Measurements from ENCODE around the gene BASP1. TPM values are rescaled to one million over a fixed set of nuclear protein-coding genes. Genes with fewer than 3 reads are reported as not detected.

Gene BASP1
- total and polyA plus RNA-seq, 7 experiments from 2014 or later = 0.23 to 9.6 (median 1.2) TPM; not detected in 1

DNA sequence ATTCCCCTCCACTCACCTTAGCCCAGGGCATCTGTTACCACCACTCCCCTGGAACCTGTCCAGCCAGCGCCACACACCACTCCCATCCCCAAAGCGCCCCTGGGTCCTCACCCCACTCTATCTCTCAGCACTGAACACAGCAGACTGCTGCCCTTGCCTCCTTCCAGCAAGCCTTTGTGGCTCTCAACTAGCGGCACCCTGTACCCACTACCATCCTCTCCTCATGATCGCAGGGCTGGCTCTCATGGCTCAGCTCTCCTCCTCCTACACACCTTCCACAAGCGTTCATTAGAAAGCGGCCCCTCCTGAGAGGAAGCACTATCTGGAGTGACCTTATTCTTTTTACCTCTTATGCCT, 13.3 kb upstream of the BASP1 start:
- CTCF ChIA-PET = interaction anchor here (0.8 kb wide), 1 partner anchor 666 kb away, joined by 3 read pairs; no protein-coding TSS in a partner anchor

DNA sequence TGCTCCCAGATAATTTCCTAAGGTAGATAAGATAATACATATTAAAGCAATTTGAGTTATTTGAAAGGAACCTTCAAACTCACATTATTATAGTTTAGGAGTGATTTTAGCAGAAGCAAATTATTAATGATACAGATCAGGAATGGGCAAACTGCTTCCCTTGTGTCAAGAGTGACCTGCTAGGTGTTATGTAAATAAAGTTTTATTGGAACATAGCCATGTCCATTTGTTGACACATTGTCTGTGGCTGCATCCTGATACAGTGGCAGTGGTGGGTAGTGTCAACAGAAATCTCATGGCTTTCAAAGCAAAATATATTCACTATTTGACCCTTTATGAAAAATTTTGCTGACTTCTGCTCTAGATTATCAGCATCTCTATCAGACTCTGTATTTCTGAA, 11.4 kb upstream of the BASP1 start:
- H3K9me3 ChIP-seq (ENCODE audit: control insufficient read depth in 2 of 3, low read length in 3 of 3) = no peaks in the 10 kb centered on the region
- CTCF ChIA-PET = no interaction called here
- POLR2A ChIA-PET = no interaction called here
- DNase-seq = no peak
- no peak overlapping the region for H3K4me3 ChIP-seq (ENCODE audit: low read length)
- no peak overlapping the region for H3K27ac ChIP-seq (ENCODE audit: low read depth, low read length)
- Mint-ChIP-seq H3K27ac (no peak overlapping the region), H3K4me3 (no peak overlapping the region), H3K9me3 (peaks cover 0 to 2% (median 0%) of the 10 kb centered on the region in 11 donors), H3K36me3 (no peaks in the 10 kb centered on the region), H3K27me3 (peaks cover 0 to 33% (median 17%) of the 10 kb centered on the region in 5 donors), H3K4me1 (no peaks in the 10 kb centered on the region)
- no peaks in the 10 kb centered on the region for H3K36me3 ChIP-seq (ENCODE audit: control insufficient read depth in 2 of 3, insufficient read depth in 3 of 3, low read length in 3 of 3)
- no peak for ATAC-seq
- no peaks in the 10 kb centered on the region for H3K4me1 ChIP-seq (ENCODE audit: control insufficient read depth in 2 of 2, insufficient read depth in 2 of 2, low read length in 2 of 2)
- no peaks in the 10 kb centered on the region for H3K27me3 ChIP-seq (ENCODE audit: control insufficient read depth in 2 of 2, insufficient read depth in 2 of 2, low read length in 2 of 2)
- intact Hi-C loops (cut with micrococcal nuclease) = no loop called here

More for the DNA sequence above, 13.3 kb upstream of the BASP1 start:
- Histone ChIP-seq H3K36me3 (ENCODE audit: control insufficient read depth in 2 of 3, insufficient read depth in 3 of 3, low read length in 3 of 3) (no peaks in the 10 kb centered on the region), H3K4me3 (ENCODE audit: low read length) (no peak overlapping the region), H3K4me1 (ENCODE audit: control insufficient read depth in 2 of 2, insufficient read depth in 2 of 2, low read length in 2 of 2) (no peaks in the 10 kb centered on the region), H3K27me3 (ENCODE audit: control insufficient read depth in 2 of 2, insufficient read depth in 2 of 2, low read length in 2 of 2) (no peaks in the 10 kb centered on the region), H3K27ac (ENCODE audit: low read depth, low read length) (no peak overlapping the region), H3K9me3 (ENCODE audit: control insufficient read depth in 2 of 3, low read length in 3 of 3) (no peaks in the 10 kb centered on the region)
- no peaks in the 10 kb centered on the region for H3K36me3 Mint-ChIP-seq
- ATAC-seq (no peak), DNase-seq (no peak)
- H3K4me3 Mint-ChIP-seq = no peak overlapping the region
- peaks cover 0 to 2% (median 0%) of the 10 kb centered on the region in 11 donors for H3K9me3 Mint-ChIP-seq
- intact Hi-C loops (cut with micrococcal nuclease) = no loop called here
- H3K4me1 Mint-ChIP-seq = no peaks in the 10 kb centered on the region
- H3K27ac Mint-ChIP-seq = no peak overlapping the region
- POLR2A ChIA-PET = no interaction called here
- peaks cover 0 to 31% (median 20%) of the 10 kb centered on the region in 5 donors for H3K27me3 Mint-ChIP-seq

DNA sequence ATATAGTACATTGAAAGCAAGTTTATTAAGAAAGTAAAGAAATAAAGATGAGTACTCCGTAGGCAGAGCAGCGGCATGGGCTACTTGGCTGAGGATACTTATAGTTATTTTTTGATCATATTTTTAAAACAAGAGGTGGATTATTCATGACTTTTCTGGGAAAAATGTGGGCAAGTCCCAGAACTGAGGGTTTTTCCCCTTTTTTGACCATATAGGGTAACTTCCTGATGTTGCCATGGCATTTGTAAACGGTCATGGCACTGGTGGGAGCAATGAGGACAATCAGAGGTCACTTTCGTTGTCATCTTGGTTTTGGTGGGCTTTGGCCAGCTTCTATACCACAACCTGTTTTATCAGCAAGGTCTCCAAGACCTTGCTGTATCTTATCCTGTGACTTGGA, 5.2 kb upstream of the BASP1 start:
- Mint-ChIP-seq H3K27me3 (peaks cover 10 to 36% (median 24%) of the 10 kb centered on the region in 5 donors), H3K27ac (no peak overlapping the region), H3K4me1 (peaks cover 0 to 10% (median 7%) of the 10 kb centered on the region in 7 donors), H3K36me3 (no peaks in the 10 kb centered on the region), H3K4me3 (no peak overlapping the region), H3K9me3 (peaks cover 0 to 4% (median 0%) of the 10 kb centered on the region in 11 donors)
- Histone ChIP-seq H3K27ac (ENCODE audit: low read depth, low read length) (no peak overlapping the region), H3K36me3 (ENCODE audit: control insufficient read depth in 2 of 3, insufficient read depth in 3 of 3, low read length in 3 of 3) (no peaks in the 10 kb centered on the region), H3K27me3 (ENCODE audit: control insufficient read depth in 2 of 2, insufficient read depth in 2 of 2, low read length in 2 of 2) (no peaks in the 10 kb centered on the region), H3K4me3 (ENCODE audit: low read length) (no peak overlapping the region), H3K9me3 (ENCODE audit: control insufficient read depth in 2 of 3, low read length in 3 of 3) (no peaks in the 10 kb centered on the region), H3K4me1 (ENCODE audit: control insufficient read depth in 2 of 2, insufficient read depth in 2 of 2, low read length in 2 of 2) (no peaks in the 10 kb centered on the region)
- POLR2A ChIA-PET = no interaction called here
- CTCF ChIA-PET = no interaction called here
- ATAC-seq = no peak
- intact Hi-C loops (cut with micrococcal nuclease) = no loop called here
- DNase-seq = no peak

DNA sequence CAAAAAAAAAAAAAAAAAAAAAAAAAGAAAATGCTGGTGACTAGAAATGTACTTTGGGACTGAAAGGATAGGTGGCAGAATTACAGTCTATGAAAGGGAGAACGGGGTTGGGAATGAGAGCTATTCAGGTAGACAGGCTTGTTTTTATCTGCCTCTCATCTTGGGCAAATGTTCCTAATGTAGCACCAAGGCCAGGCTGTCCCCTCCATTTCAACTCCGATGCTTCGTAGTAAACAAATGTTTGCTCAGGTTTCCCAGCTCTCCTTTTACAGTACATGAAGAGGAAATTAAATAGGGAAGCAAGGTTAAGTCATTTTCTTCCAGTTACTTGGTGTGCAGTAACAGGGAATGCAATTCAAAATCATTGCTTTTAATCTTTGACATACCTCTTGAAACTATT, 4.4 kb upstream of the BASP1 start:
- H3K27me3 Mint-ChIP-seq = peaks cover 10 to 36% (median 24%) of the 10 kb centered on the region in 5 donors
- H3K4me1 Mint-ChIP-seq = peaks cover 0 to 10% (median 7%) of the 10 kb centered on the region in 7 donors
- H3K27ac ChIP-seq (ENCODE audit: low read depth, low read length) = no peak overlapping the region
- no peaks in the 10 kb centered on the region for H3K36me3 Mint-ChIP-seq
- intact Hi-C loops (cut with micrococcal nuclease) = no loop called here
- H3K9me3 Mint-ChIP-seq = peaks cover 0 to 4% (median 0%) of the 10 kb centered on the region in 11 donors
- ChIA-PET CTCF (no interaction called here), POLR2A (no interaction called here)
- no peak overlapping the region for H3K4me3 Mint-ChIP-seq
- no peaks in the 10 kb centered on the region for H3K36me3 ChIP-seq (ENCODE audit: control insufficient read depth in 2 of 3, insufficient read depth in 3 of 3, low read length in 3 of 3)
- H3K4me1 ChIP-seq (ENCODE audit: control insufficient read depth in 2 of 2, insufficient read depth in 2 of 2, low read length in 2 of 2) = no peaks in the 10 kb centered on the region
- H3K4me3 ChIP-seq (ENCODE audit: low read length) = no peak overlapping the region
- no peak overlapping the region for H3K27ac Mint-ChIP-seq
- no peaks in the 10 kb centered on the region for H3K9me3 ChIP-seq (ENCODE audit: control insufficient read depth in 2 of 3, low read length in 3 of 3)
- no peak for ATAC-seq
- no peaks in the 10 kb centered on the region for H3K27me3 ChIP-seq (ENCODE audit: control insufficient read depth in 2 of 2, insufficient read depth in 2 of 2, low read length in 2 of 2)
- DNase-seq = no peak

DNA sequence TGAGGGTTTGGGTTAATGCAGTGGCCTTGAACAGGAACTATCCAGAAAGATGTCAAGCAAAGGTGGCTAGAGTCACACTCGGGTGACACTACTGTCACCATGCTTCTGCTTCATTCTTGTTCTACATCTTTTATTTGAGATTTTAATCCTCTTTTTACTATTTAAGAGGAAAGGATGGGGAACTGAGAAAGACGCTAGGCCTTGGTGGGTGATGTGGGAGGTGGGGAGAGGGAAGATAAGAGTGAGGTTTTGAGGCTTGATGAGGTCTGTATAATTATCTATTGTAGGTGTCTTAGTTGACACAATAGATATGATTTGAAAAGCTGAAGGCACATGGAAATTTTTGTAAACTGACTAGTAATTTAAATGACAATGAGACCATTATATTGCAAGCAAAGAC, 3.5 kb upstream of the BASP1 start:
- H3K27me3 Mint-ChIP-seq = peaks cover 13 to 39% (median 25%) of the 10 kb centered on the region in 5 donors
- intact Hi-C loops (cut with micrococcal nuclease) = no loop called here

DNA sequence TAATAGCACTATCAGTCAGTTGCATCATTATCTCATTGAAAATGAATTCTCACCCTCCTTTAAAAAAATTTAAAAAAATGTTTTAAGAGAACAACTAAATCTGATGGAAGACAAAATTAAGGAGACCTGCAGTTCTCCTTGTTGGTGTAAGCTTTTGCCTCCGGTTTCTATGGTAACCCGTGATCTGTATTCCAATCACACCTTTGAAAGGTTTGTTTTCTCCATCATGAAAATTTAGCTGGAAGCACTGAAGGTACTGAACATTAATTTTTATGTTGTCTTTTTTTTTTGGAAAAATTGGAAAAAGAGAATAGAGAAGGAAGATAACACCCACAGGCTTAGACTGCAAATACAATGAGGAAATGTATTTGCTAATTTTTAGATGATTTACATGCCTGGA, 2.5 kb upstream of the BASP1 start:
- POLR2A ChIA-PET = no interaction called here
- Mint-ChIP-seq H3K27ac (no peak overlapping the region), H3K4me1 (peaks cover 3 to 19% (median 14%) of the 10 kb centered on the region in 7 donors), H3K4me3 (peak overlapping the region in 2 of 10 donors; percentile 40 to 56), H3K9me3 (peaks cover 0 to 8% (median 0%) of the 10 kb centered on the region in 11 donors), H3K36me3 (no peaks in the 10 kb centered on the region), H3K27me3 (peaks cover 23 to 49% (median 33%) of the 10 kb centered on the region in 5 donors)
- Histone ChIP-seq H3K36me3 (ENCODE audit: control insufficient read depth in 2 of 3, insufficient read depth in 3 of 3, low read length in 3 of 3) (no peaks in the 10 kb centered on the region), H3K4me1 (ENCODE audit: control insufficient read depth in 2 of 2, insufficient read depth in 2 of 2, low read length in 2 of 2) (peaks cover 0 to 7% of the 10 kb centered on the region in 2 donors), H3K27me3 (ENCODE audit: control insufficient read depth in 2 of 2, insufficient read depth in 2 of 2, low read length in 2 of 2) (peaks cover 0 to 3% of the 10 kb centered on the region in 2 donors), H3K4me3 (ENCODE audit: low read length) (no peak overlapping the region), H3K9me3 (ENCODE audit: control insufficient read depth in 2 of 3, low read length in 3 of 3) (no peaks in the 10 kb centered on the region), H3K27ac (ENCODE audit: low read depth, low read length) (no peak overlapping the region)
- intact Hi-C loops (cut with micrococcal nuclease) = no loop called here
- DNase-seq (no peak), ATAC-seq (no peak)
- CTCF ChIA-PET = no interaction called here

More for the DNA sequence above, 3.5 kb upstream of the BASP1 start:
- H3K9me3 Mint-ChIP-seq = peaks cover 0 to 4% (median 0%) of the 10 kb centered on the region in 11 donors
- H3K4me1 Mint-ChIP-seq = peaks cover 0 to 13% (median 7%) of the 10 kb centered on the region in 7 donors
- H3K36me3 Mint-ChIP-seq = no peaks in the 10 kb centered on the region
- no peak for ATAC-seq
- Histone ChIP-seq H3K9me3 (ENCODE audit: control insufficient read depth in 2 of 3, low read length in 3 of 3) (no peaks in the 10 kb centered on the region), H3K36me3 (ENCODE audit: control insufficient read depth in 2 of 3, insufficient read depth in 3 of 3, low read length in 3 of 3) (no peaks in the 10 kb centered on the region), H3K4me3 (ENCODE audit: low read length) (no peak overlapping the region), H3K4me1 (ENCODE audit: control insufficient read depth in 2 of 2, insufficient read depth in 2 of 2, low read length in 2 of 2) (peaks cover 0 to 4% of the 10 kb centered on the region in 2 donors), H3K27ac (ENCODE audit: low read depth, low read length) (no peak overlapping the region), H3K27me3 (ENCODE audit: control insufficient read depth in 2 of 2, insufficient read depth in 2 of 2, low read length in 2 of 2) (peaks cover 0 to 3% of the 10 kb centered on the region in 2 donors)
- H3K27ac Mint-ChIP-seq = no peak overlapping the region
- peak overlapping the region in 1 of 10 donors; percentile 42 for H3K4me3 Mint-ChIP-seq
- ChIA-PET POLR2A (no interaction called here), CTCF (no interaction called here)
- DNase-seq = no peak

DNA sequence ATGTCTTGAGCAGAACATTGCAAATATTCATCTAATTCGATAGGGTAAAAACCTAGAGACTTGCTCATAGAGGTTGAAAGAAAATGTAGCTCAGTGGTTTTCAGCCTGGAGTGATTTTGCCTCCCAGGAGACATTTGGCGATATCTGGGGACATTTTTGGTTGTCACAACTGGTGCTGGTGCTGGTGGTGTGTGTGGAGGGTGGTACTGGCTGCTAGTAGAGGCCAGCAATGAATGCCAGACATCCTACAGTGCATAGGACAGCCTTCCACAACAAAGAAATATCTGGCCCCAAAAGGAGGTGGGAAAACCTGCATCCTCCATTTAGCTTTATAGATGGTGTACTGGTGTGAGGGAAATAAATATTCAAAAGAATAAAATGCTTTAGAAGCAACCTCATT, 2.1 kb upstream of the BASP1 start:
- Mint-ChIP-seq H3K4me1 (peaks cover 3 to 21% (median 19%) of the 10 kb centered on the region in 7 donors), H3K4me3 (peak overlapping the region in 1 of 10 donors; percentile 40), H3K36me3 (no peaks in the 10 kb centered on the region), H3K27me3 (peaks cover 27 to 52% (median 37%) of the 10 kb centered on the region in 5 donors), H3K27ac (no peak overlapping the region), H3K9me3 (peaks cover 0 to 8% (median 0%) of the 10 kb centered on the region in 11 donors)
- Histone ChIP-seq H3K9me3 (ENCODE audit: control insufficient read depth in 2 of 3, low read length in 3 of 3) (no peaks in the 10 kb centered on the region), H3K36me3 (ENCODE audit: control insufficient read depth in 2 of 3, insufficient read depth in 3 of 3, low read length in 3 of 3) (no peaks in the 10 kb centered on the region), H3K27ac (ENCODE audit: low read depth, low read length) (no peak overlapping the region), H3K4me1 (ENCODE audit: control insufficient read depth in 2 of 2, insufficient read depth in 2 of 2, low read length in 2 of 2) (peaks cover 0 to 7% of the 10 kb centered on the region in 2 donors), H3K27me3 (ENCODE audit: control insufficient read depth in 2 of 2, insufficient read depth in 2 of 2, low read length in 2 of 2) (peaks cover 0 to 3% of the 10 kb centered on the region in 2 donors), H3K4me3 (ENCODE audit: low read length) (no peak overlapping the region)
- DNase-seq (no peak), ATAC-seq (no peak)
- ChIA-PET CTCF (no interaction called here), POLR2A (no interaction called here)
- intact Hi-C loops (cut with micrococcal nuclease) = no loop called here

Measured in naive thymus-derived CD4-positive, alpha-beta T cell (primary cell).